Measurements from ENCODE around the gene FJX1.

FJX1 gene, protein sequence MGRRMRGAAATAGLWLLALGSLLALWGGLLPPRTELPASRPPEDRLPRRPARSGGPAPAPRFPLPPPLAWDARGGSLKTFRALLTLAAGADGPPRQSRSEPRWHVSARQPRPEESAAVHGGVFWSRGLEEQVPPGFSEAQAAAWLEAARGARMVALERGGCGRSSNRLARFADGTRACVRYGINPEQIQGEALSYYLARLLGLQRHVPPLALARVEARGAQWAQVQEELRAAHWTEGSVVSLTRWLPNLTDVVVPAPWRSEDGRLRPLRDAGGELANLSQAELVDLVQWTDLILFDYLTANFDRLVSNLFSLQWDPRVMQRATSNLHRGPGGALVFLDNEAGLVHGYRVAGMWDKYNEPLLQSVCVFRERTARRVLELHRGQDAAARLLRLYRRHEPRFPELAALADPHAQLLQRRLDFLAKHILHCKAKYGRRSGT

GRCh38 chr11:35617687-35618496, at the start of gene FJX1:
FJX1 (plus strand) TSS chr11:35618460; CDS start chr11:35618637, 177 bp downstream.
- peak within 1 kb of the TSS; percentile 53 for H3K4me3 ChIP-seq (ENCODE audit: low read depth, low read length)

DNA sequence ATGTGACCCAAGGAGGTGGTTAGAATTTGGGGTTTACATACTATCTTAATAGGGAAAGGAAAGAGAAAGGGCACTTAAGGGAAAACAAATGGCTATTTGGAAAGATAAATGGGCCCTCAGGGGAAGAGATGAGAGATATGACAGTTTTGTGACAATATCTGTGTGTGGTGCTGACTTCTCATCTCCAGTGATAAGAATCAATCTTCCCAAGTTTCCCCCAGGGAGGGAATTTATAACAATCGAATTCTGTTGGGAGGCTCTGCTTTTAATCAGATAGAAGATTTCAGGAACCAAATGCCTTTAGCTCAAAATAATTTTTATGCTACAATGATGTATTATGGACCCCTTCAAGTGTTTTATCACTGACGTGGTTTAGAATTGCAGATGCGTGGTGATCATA, 46.6 kb upstream of the FJX1 start:
- no peak overlapping the region for H3K4me3 ChIP-seq (ENCODE audit: low read depth, low read length)

- H3K4me3 ChIP-seq (ENCODE audit: low read depth, low read length): no peak overlapping the region
Observed at GRCh38 chr11:35579557-35580396, 38.5 kb upstream of the FJX1 start.

GRCh38 chr11:35580397-35580781, 37.9 kb upstream of the FJX1 start:
- no peak overlapping the region for H3K4me3 ChIP-seq (ENCODE audit: low read depth, low read length)

- H3K4me3 ChIP-seq (ENCODE audit: low read depth, low read length): no peak overlapping the region
Observed at GRCh38 chr11:35582033-35582432, 36.2 kb upstream of the FJX1 start.

DNA sequence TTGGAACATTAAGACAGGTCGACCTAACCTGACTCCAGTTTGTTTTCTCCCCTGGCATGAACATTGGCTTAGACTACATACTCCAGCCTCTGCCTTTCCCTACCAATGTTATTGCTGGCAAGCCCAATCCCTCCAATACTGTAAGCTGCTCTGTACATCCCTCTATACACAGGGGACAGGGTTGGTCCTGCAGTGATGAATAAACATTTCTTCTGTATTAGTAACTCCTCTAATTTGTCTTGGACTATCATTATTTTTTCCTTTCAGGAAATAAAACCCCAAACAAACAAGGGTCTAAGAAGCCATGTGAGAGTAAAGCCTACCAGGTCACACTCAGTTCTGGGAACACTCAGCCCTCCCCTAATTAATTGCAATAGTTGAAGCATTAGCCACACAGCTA, 35.1 kb upstream of the FJX1 start:
- H3K4me3 ChIP-seq (ENCODE audit: low read depth, low read length): no peak overlapping the region

DNA sequence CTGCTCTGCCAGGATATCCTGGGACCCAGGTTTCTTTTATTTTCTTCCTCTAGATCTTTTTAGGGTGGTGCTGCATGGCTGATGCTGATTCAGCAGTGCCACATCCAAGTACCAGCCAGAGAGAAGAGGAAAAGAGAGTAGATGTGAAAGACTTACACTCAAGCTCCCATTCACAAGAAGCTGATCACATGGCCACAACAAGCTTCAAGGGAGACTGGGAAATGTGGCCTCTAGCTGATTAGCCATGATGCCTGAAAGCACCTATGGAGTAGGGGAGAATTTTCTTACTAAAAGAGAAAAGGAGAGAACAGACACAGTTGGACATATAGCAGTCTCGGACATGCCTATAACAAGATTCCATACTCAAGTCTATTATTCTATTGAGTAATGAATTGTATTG, 34.4 kb upstream of the FJX1 start:
- H3K4me3 ChIP-seq (ENCODE audit: low read depth, low read length): no peak overlapping the region

DNA sequence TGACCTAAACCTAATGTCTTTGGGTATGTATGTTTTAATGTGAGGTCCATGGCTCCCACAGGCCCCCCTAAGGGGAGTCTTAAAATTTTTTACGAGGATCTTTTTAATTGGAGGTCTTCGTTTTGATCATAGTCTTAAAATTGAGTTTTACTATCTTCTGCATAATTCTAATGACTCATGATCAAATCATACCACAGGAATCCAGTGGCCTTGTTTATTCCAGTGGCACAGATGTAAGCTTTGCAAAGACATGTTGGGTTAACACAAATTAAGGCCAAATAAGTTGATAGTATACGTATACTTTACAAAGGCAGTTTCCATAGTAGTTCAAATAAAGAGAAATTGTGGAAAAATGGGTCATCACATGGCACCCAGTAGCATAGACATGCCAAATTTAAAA, 33.9 kb upstream of the FJX1 start:
- no peak overlapping the region for H3K4me3 ChIP-seq (ENCODE audit: low read depth, low read length)

GRCh38 chr11:35585416-35585815, 32.8 kb upstream of the FJX1 start:
- H3K4me3 ChIP-seq (ENCODE audit: low read depth, low read length): no peak overlapping the region

- H3K4me3 ChIP-seq (ENCODE audit: low read depth, low read length): no peak overlapping the region
Observed at GRCh38 chr11:35586222-35586621, 32.0 kb upstream of the FJX1 start.

DNA sequence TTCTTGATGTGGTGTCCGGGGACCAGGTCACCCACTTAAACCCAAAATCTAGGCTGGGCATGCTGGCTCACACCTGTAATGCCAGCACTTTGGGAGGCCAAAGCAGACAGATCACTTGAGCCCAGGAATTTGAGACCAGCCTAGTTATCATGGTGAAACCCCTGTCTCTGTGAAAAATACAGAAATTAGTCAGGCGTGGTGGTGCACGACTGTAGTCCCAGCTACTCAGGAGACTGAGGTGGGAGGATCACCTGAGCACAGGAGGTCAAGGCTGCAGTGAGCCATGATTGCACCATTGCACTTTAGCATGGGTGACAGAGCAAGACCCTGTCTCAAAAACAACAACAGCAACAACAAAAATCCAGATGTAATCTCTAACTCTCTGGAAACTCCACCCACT, 30.3 kb upstream of the FJX1 start:
- H3K4me3 ChIP-seq (ENCODE audit: low read depth, low read length): no peak overlapping the region

GRCh38 chr11:35588627-35589026, 29.6 kb upstream of the FJX1 start:
- H3K4me3 ChIP-seq (ENCODE audit: low read depth, low read length): no peak overlapping the region

- H3K4me3 ChIP-seq (ENCODE audit: low read depth, low read length): no peak overlapping the region
Observed at GRCh38 chr11:35589281-35589680, 29.0 kb upstream of the FJX1 start.

- no peak overlapping the region for H3K4me3 ChIP-seq (ENCODE audit: low read depth, low read length)
Observed at GRCh38 chr11:35590412-35590811, 27.8 kb upstream of the FJX1 start.

DNA sequence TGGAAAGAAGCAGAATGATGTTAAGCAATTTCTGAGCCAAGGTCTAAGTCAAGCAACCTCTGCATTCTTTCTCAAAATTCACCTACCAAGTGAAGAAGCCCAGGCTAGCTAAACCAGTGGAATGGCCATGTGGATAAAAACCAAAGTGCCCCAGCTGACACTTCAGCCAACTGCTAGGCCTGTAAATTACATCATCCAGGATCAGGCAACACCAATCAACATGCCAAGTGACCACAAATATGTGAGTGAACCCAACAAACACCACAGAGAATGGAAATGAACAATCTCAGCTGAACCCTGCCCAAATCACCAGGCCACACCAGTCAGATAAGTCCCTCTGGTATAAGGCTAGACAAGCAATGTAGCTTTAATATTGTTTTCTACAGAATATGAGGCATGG, 25.1 kb upstream of the FJX1 start:
- no peak overlapping the region for H3K4me3 ChIP-seq (ENCODE audit: low read depth, low read length)

DNA sequence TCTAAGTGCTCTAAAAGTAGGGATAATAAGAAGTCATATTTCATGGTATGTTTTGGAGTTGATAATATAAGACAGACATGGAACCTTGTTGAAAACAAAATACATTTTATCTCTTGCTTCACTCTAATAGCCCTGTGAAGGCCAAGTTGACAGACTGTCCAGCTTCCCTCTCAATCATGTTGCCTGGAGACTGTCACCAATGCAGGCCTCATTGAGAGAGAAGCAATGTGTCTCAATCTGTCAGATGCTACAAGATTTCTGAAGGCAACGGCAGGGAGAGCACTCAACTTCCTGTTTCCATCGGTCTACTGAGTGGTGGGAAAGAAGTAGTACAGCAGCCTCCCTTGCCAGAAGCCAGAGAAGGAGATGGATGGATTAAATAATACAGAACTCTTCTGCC, 23.6 kb upstream of the FJX1 start:
- no peak overlapping the region for H3K4me3 ChIP-seq (ENCODE audit: low read depth, low read length)

- no peak overlapping the region for H3K4me3 ChIP-seq (ENCODE audit: low read depth, low read length)
Observed at GRCh38 chr11:35598254-35599125, 19.8 kb upstream of the FJX1 start.

GRCh38 chr11:35600331-35600838, 17.9 kb upstream of the FJX1 start:
- no peak overlapping the region for H3K4me3 ChIP-seq (ENCODE audit: low read depth, low read length)

DNA sequence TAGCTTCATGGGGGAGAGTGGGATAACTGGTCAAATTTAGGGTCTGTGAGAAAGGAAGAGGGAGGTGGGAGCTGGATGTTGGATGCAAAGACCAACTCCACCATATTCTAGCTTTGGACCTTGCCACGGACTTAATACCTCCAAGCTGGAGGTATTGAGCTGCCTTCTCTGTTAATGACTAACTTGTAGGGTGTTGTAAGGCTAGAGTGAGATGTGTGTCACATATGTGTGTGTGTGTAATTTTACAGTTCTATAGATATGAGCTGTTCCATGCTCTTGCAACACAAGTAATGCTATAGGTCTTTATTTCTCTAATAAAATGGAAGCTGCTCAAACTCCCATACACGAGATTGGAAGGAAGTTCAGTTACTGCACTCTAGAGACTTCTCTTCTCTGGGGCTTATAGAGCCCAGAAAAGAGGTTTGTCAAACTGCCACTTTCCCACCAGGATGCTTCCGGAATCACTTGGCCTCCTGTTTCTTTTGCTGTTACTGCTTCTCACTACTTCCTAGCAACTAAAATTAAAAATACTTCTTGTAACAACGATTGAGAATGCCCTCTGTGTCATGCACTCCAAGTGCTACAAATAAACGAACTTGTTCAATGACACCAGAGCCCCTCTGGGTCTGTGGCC, 16.0 kb upstream of the FJX1 start:
- H3K4me3 ChIP-seq (ENCODE audit: low read depth, low read length): no peak overlapping the region

DNA sequence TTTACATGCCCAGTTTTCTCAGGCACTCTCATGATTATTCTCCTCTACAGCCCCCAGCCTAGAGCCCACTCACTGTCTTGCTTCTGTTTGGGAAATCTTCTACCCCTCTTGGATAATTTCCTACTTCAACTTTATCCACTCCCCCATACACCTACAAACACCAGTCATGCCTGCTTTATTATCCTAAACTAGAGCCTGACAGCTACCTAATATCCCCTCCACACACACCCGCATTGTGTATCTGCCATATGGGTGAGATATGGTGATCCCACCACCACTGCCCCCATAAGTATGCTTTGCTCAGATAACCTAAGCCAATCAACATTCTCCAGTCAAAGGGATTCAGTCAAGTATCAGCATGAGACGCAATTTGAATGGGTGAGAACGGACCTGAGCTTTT, 15.3 kb upstream of the FJX1 start:
- no peak overlapping the region for H3K4me3 ChIP-seq (ENCODE audit: low read depth, low read length)
